Measurements from ENCODE around the gene GBX2. TPM values are rescaled to one million over a fixed set of nuclear protein-coding genes. Genes with fewer than 3 reads are reported as not detected.

GBX2 gene
- total and polyA plus RNA-seq, 3 donors from 2014 or later, result 0.47 to 0.90 (median 0.56) TPM

GRCh38 chr2:236190674-236191073 is 22.5 kb upstream of the GBX2 start:
- no peak for TF ChIP-seq CTCF (IDR thresholded peaks at IDR 0.05)
- TF ChIP-seq POLR2A (IDR thresholded peaks at IDR 0.05), result no peak
- intact Hi-C loops (cut with DNase I; ENCODE audit: low total_unique reads), result no loop called here

GRCh38 chr2:236184701-236185100 is 16.5 kb upstream of the GBX2 start:
- no peaks in the 10 kb centered on the region for H3K4me1 ChIP-seq
- WGBS, 2 donors, result 90 to 95% methylated on average over 4 of the region's 4 CpGs
- DNase-seq, result no peak
- H3K4me3 ChIP-seq, result no peak overlapping the region
- no peaks in the 10 kb centered on the region for H3K9me3 ChIP-seq
- H3K27ac ChIP-seq, result no peak overlapping the region
- intact Hi-C loops (cut with DNase I; ENCODE audit: low total_unique reads), result no loop called here
- H3K27me3 ChIP-seq, result no peaks in the 10 kb centered on the region
- TF ChIP-seq CTCF (IDR thresholded peaks at IDR 0.05) (no peak), POLR2A (IDR thresholded peaks at IDR 0.05) (no peak)
- no peaks in the 10 kb centered on the region for H3K36me3 ChIP-seq (ENCODE audit: low read depth, missing control alignments)

More at GRCh38 chr2:236190674-236191073, 22.5 kb upstream of the GBX2 start:
- no peaks in the 10 kb centered on the region for H3K36me3 ChIP-seq (ENCODE audit: low read depth, missing control alignments)
- no peak overlapping the region for H3K27ac ChIP-seq
- no peaks in the 10 kb centered on the region for H3K9me3 ChIP-seq
- 92 to 94% methylated on average over 2 of the region's 2 CpGs for WGBS, 2 donors
- no peaks in the 10 kb centered on the region for H3K27me3 ChIP-seq
- H3K4me1 ChIP-seq, result no peaks in the 10 kb centered on the region
- no peak for DNase-seq
- no peak overlapping the region for H3K4me3 ChIP-seq

GRCh38 chr2:236180831-236181453 is 12.8 kb upstream of the GBX2 start:
- Histone ChIP-seq H3K4me1 (peaks cover 5% of the 10 kb centered on the region), H3K27ac (no peak overlapping the region), H3K4me3 (no peak overlapping the region), H3K36me3 (ENCODE audit: low read depth, missing control alignments) (no peaks in the 10 kb centered on the region), H3K27me3 (no peaks in the 10 kb centered on the region), H3K9me3 (no peaks in the 10 kb centered on the region)
- peak; percentile 68 for DNase-seq
- 26 to 30% methylated on average over 9 of the region's 9 CpGs for WGBS, 2 donors
- peak; percentile 67 to 80 (median 70) for TF ChIP-seq CTCF (IDR thresholded peaks at IDR 0.05)
- TF ChIP-seq POLR2A (IDR thresholded peaks at IDR 0.05), result no peak
- intact Hi-C loops (cut with DNase I; ENCODE audit: low total_unique reads), result no loop called here

GRCh38 chr2:236180076-236180816 is 12.1 kb upstream of the GBX2 start:
- intact Hi-C loops (cut with DNase I; ENCODE audit: low total_unique reads), result no loop called here

More at GRCh38 chr2:236180076-236180816, 12.1 kb upstream of the GBX2 start:
- H3K36me3 ChIP-seq (ENCODE audit: low read depth, missing control alignments), result no peaks in the 10 kb centered on the region
- no peaks in the 10 kb centered on the region for H3K27me3 ChIP-seq
- no peaks in the 10 kb centered on the region for H3K9me3 ChIP-seq
- DNase-seq, result no peak
- no peak overlapping the region for H3K27ac ChIP-seq
- 15 to 19% methylated on average over 12 of the region's 12 CpGs for WGBS, 2 donors
- H3K4me3 ChIP-seq, result no peak overlapping the region
- TF ChIP-seq CTCF (IDR thresholded peaks at IDR 0.05) (no peak), POLR2A (IDR thresholded peaks at IDR 0.05) (no peak)
- H3K4me1 ChIP-seq, result peaks cover 5% of the 10 kb centered on the region

Data from testis (tissue), 3 donors.